Left forelimb (tissue), 1 donor: ENCODE results near the gene GTPBP8.
"Not testable (repeated sequence)": the region's sequence is repeated elsewhere in the genome, so short reads cannot be mapped to it uniquely, and the experiment has no call there.

Experiments
- DNase-seq: peaks from one replicate; pipeline ENCODE4 v3.0.0-alpha.2; 2018; ENCODE audit warnings: low spot score

Gene GTPBP8

GRCh38 chr3:113000691-113001090, 9.9 kb downstream of the GTPBP8 start:
- no peak for DNase-seq

GRCh38 chr3:113002037-113002436, 11.3 kb downstream of the GTPBP8 start:
- DNase-seq = no peak

- DNase-seq = no peak
Measured at GRCh38 chr3:113002679-113003078, 11.9 kb downstream of the GTPBP8 start.

- DNase-seq = no peak
Measured at GRCh38 chr3:113005611-113006010, 14.8 kb downstream of the GTPBP8 start.

GRCh38 chr3:113006359-113007056, 15.7 kb downstream of the GTPBP8 start:
- DNase-seq = no peak

- DNase-seq = no peak
Measured at GRCh38 chr3:113008117-113008516, 17.3 kb downstream of the GTPBP8 start.

GRCh38 chr3:113013593-113013992, 22.8 kb downstream of the GTPBP8 start:
- no peak for DNase-seq

- no peak for DNase-seq
Measured at GRCh38 chr3:113018536-113019181, 27.9 kb downstream of the GTPBP8 start.

GRCh38 chr3:113019182-113020137, 28.7 kb downstream of the GTPBP8 start:
- DNase-seq = peak; percentile 94

GRCh38 chr3:113021471-113021870, 30.7 kb downstream of the GTPBP8 start:
- no peak for DNase-seq

- no peak for DNase-seq
Measured at GRCh38 chr3:113034011-113034410, 43.2 kb downstream of the GTPBP8 start.

- no peak for DNase-seq
Measured at GRCh38 chr3:113035387-113035982, 44.7 kb downstream of the GTPBP8 start.

GRCh38 chr3:113038328-113038727, 47.5 kb downstream of the GTPBP8 start:
- no peak for DNase-seq

GRCh38 chr3:113039546-113039945, 48.8 kb downstream of the GTPBP8 start:
- DNase-seq = no peak

GRCh38 chr3:113040231-113040630, 49.4 kb downstream of the GTPBP8 start:
- no peak for DNase-seq

- no peak for DNase-seq
Measured at GRCh38 chr3:113043686-113044085, 52.9 kb downstream of the GTPBP8 start.

GRCh38 chr3:113046186-113046965, 55.6 kb downstream of the GTPBP8 start:
- DNase-seq = not testable (repeated sequence)

- peak; percentile 90 for DNase-seq
Measured at GRCh38 chr3:113051302-113051711, 60.5 kb downstream of the GTPBP8 start.
